AML-193 (cell line): ENCODE data around the gene ZNF493.

ENCODE experiments used
- DNase-seq, 2 experiments: peaks; one replicate each; lab custom pipeline; 2025; lab: John Stamatoyannopoulos, UW

Gene ZNF493

GRCh38 chr19:21463449-21464105 is 66.6 kb downstream of the ZNF493 start:
- DNase-seq = peak; percentile 94

GRCh38 chr19:21466627-21467026 is 69.7 kb downstream of the ZNF493 start:
- DNase-seq = no peak

GRCh38 chr19:21468791-21469190 is 71.9 kb downstream of the ZNF493 start:
- no peak for DNase-seq

GRCh38 chr19:21472507-21472906 is 75.6 kb downstream of the ZNF493 start:
- no peak for DNase-seq

- peak; percentile 88 to 91 for DNase-seq
These were observed 77.8 kb downstream of the ZNF493 start for GRCh38 chr19:21474671-21475181.
